GM23338 (cell line): ENCODE measurements around the gene S1PR3. TPM values are rescaled to one million over a fixed set of nuclear protein-coding genes. Genes with fewer than 3 reads are reported as not detected.

Experiments
- ATAC-seq: fragments of 200-7000 bp; cut with Tn5 transposase; 3 replicates; pipeline ENCODE4 v1.9.1; 2020
- DNase-seq: peaks from one replicate; pipeline ENCODE4 v3.0.0-alpha.2; 2015; ENCODE audit warnings: low spot score
- H2AFZ ChIP-seq: fragments of 200-600 bp; sonication (generic); 2 replicates; pipeline ENCODE4 v1.8.0; 2016; ENCODE audit warnings: antibody characterized with exemption, mild to moderate bottlenecking, moderate library complexity
- H3F3A ChIP-seq: fragments of 200-600 bp; sonication (generic); replicated peaks from 2 replicates; pipeline ENCODE4 v1.8.0; 2017; ENCODE audit warnings: antibody characterized with exemption, mixed run types, low read depth
- H3K27ac ChIP-seq: fragments of 200-600 bp; sonication (generic); 2 replicates; pipeline ENCODE4 v1.6.1; 2016; ENCODE audit warnings: low read depth
- H3K27me3 ChIP-seq: fragments of 200-600 bp; sonication (generic); 2 replicates; pipeline ENCODE4 v1.8.0; 2016; ENCODE audit warnings: mild to moderate bottlenecking, mixed run types, moderate library complexity; ENCODE audit not compliant: insufficient read depth
- H3K36me3 ChIP-seq: fragments of 200-600 bp; sonication (generic); 2 replicates; pipeline ENCODE4 v1.8.0; 2016; ENCODE audit warnings: mild to moderate bottlenecking; ENCODE audit not compliant: insufficient read depth
- H3K4me1 ChIP-seq: fragments of 200-600 bp; sonication (generic); 2 replicates; pipeline ENCODE4 v1.8.0; 2016; ENCODE audit warnings: mild to moderate bottlenecking, moderate library complexity; ENCODE audit not compliant: insufficient read depth
- H3K4me2 ChIP-seq: fragments of 200-600 bp; sonication (generic); 2 replicates; pipeline ENCODE4 v1.7.1; 2017; ENCODE audit warnings: mixed run types
- H3K4me3 ChIP-seq: fragments of 200-600 bp; sonication (generic); 2 replicates; pipeline ENCODE4 v1.6.1; 2016; ENCODE audit warnings: mixed run types
- H3K79me2 ChIP-seq: fragments of 200-600 bp; sonication (generic); replicated peaks from 2 replicates; pipeline ENCODE4 v1.8.0; 2017; ENCODE audit warnings: mild to moderate bottlenecking; ENCODE audit not compliant: insufficient read depth
- H3K9me2 ChIP-seq: fragments of 200-600 bp; sonication (generic); 2 replicates; pipeline ENCODE4 v1.8.0; 2017; ENCODE audit not compliant: insufficient read depth
- H4K20me1 ChIP-seq: fragments of 200-600 bp; sonication (generic); replicated peaks from 2 replicates; pipeline ENCODE4 v1.8.0; 2017; ENCODE audit warnings: mild to moderate bottlenecking; ENCODE audit not compliant: insufficient read depth
- H3K27ac Mint-ChIP-seq: 2 replicates; pipeline ENCODE4 v1.8.0; 2020; ENCODE audit warnings: inconsistent platforms, mild to moderate bottlenecking, moderate library complexity, mixed read lengths
- H3K27me3 Mint-ChIP-seq: 3 replicates; pipeline ENCODE4 v1.8.0; 2022; ENCODE audit warnings: low read depth, mild to moderate bottlenecking, moderate library complexity, mixed read lengths, inconsistent platforms; ENCODE audit not compliant: insufficient read depth, poor library complexity
- H3K36me3 Mint-ChIP-seq: 3 replicates; pipeline ENCODE4 v1.8.0; 2021; ENCODE audit warnings: low read depth, mild to moderate bottlenecking, inconsistent platforms, moderate library complexity, mixed read lengths
- H3K4me1 Mint-ChIP-seq: 3 replicates; pipeline ENCODE4 v1.8.0; 2020; ENCODE audit warnings: mild to moderate bottlenecking, inconsistent platforms, mixed read lengths
- H3K4me3 Mint-ChIP-seq: 3 replicates; pipeline ENCODE4 v1.8.0; 2021; ENCODE audit warnings: moderate library complexity, mild to moderate bottlenecking, inconsistent platforms, mixed read lengths
- H3K9me3 Mint-ChIP-seq: 3 replicates; pipeline ENCODE4 v1.8.0; 2020; ENCODE audit warnings: moderate library complexity, mild to moderate bottlenecking, inconsistent platforms, mixed read lengths
- CTCF ChIP-seq, 2 experiments: fragments of 200-600 bp in 1 of 2; sonication (generic) in 1 of 2; conservative IDR thresholded peaks; 2 replicates each; pipeline versions ENCODE4 v1.5.1 to v1.6.1; 2016 to 2017; ENCODE audit warnings: antibody characterized with exemption in 2 of 2, low read depth in 2 of 2, mild to moderate bottlenecking in 2 of 2, moderate library complexity in 1 of 2
- EZH2 ChIP-seq: fragments of 200-600 bp; sonication (generic); IDR thresholded peaks from one replicate; pipeline ENCODE4 v1.8.0; 2017; ENCODE audit warnings: antibody characterized with exemption, mild to moderate bottlenecking, low read depth; ENCODE audit not compliant: unreplicated experiment
- JUNB ChIP-seq: IDR thresholded peaks from one replicate; pipeline ENCODE4 v1.6.1; 2016; ENCODE audit warnings: antibody characterized with exemption; ENCODE audit not compliant: unreplicated experiment
- NANOG ChIP-seq: IDR thresholded peaks from 2 replicates; pipeline ENCODE4 v1.6.1; 2016; ENCODE audit warnings: antibody characterized with exemption, borderline replicate concordance
- ZNF331 ChIP-seq: fragments of 250-450 bp; sonication (Bioruptor Pico); IDR thresholded peaks from 2 replicates; pipeline ENCODE4 v1.5.0; 2020; ENCODE audit warnings: low read depth, mild to moderate bottlenecking, moderate library complexity
- polyA plus RNA-seq: library from polyadenylated mRNA; unstranded; fragments of >200 nt; fragmentation: Nextera tagmentation; extraction: Ambion mirVana; gene quantifications from 2 replicates; pipeline ENCODE4 v1.2.1, GENCODE V29; 2016
- total RNA-seq: library from RNA; depleted of rRNA; stranded (reverse); fragments of >200 nt; shearing (Covaris generic); gene quantifications from 2 replicates; pipeline ENCODE4 v1.2.3, GENCODE V29; 2014
- TF ChIP-seq, protein P1 (sequence below): IDR thresholded peaks from one replicate; pipeline ENCODE4 v1.6.1; 2018; ENCODE audit warnings: antibody characterized with exemption; ENCODE audit not compliant: unreplicated experiment
- TF ChIP-seq, protein P2 (sequence below): IDR thresholded peaks from 2 replicates; pipeline ENCODE4 v1.6.1; 2016; ENCODE audit warnings: antibody characterized with exemption
- TF ChIP-seq, protein P3 (sequence below): fragments of 250-450 bp; sonication (Bioruptor Pico); IDR thresholded peaks from 2 replicates; pipeline ENCODE4 v1.5.0; 2020; ENCODE audit warnings: mild to moderate bottlenecking, moderate library complexity

The S1PR3 gene
- total and polyA plus RNA-seq, 2 experiments from 2014 or later: 2.1 to 7.6 TPM

DNA sequence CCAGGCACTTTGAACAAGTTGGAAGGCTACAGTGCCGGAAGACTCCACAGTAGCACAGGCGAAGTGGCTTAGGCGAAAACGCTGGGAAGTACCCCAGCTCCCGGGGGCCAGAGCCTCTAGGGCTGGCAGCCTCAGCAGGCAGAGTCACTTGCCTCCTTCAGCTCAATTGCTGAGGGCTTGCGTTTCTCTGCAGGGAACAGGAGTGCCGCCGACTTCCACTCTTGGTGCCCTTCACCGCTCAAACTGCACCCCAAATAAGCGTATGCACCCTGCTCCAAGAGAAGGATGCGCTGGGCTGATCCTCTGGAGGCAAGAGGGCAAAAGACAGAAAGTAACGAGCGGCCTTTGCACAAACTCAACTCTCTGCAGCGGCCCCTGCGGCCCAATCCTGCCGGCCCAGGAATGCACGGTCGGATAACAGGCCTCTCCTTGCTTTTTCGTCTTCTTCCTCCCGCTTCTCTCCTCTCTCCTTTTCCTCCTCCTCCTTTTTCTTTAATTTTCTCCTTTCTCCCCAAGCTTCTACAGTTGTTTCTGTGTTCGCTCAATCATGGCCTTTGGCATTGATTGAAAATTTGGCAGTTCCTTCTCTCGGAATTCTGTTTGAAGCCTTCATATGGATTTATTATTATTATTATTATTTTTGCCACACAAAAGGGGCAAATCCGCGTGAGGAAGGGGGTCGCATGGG lies 1.1 kb upstream of the S1PR3 start:
- Histone ChIP-seq H2AFZ (peak overlapping the region; percentile 84), H3K4me1 (peaks cover 32% of the 10 kb centered on the region), H3K36me3 (no peaks in the 10 kb centered on the region; the same call in 1 of the 2 replicates), H3K4me3 (peak overlapping the region; percentile 94), H3K27me3 (peaks cover 13% of the 10 kb centered on the region), H4K20me1 (peaks cover 4% of the 10 kb centered on the region; the same call in 1 of the 2 replicates), H3K27ac (peak overlapping the region; percentile 78; the same call in 1 of the 2 replicates), H3K9me2 (no peaks in the 10 kb centered on the region), H3K4me2 (peak overlapping the region; percentile 87), H3K79me2 (peaks cover 17% of the 10 kb centered on the region), H3F3A (0 out of 2 replicates have a peak, but pooled peaks cover 7% of the 10 kb centered on the region)
- DNase-seq (peak; percentile 76), ATAC-seq (peak; percentile 63)
- TF ChIP-seq NANOG: no peak
- peak in 1 of 2 experiments; percentile 2; a peak in 1 of 4 replicates for TF ChIP-seq CTCF (conservative IDR thresholded peaks at IDR 0.05; ENCODE audit: low read depth in 2 of 2)
- TF ChIP-seq, protein P1, sequence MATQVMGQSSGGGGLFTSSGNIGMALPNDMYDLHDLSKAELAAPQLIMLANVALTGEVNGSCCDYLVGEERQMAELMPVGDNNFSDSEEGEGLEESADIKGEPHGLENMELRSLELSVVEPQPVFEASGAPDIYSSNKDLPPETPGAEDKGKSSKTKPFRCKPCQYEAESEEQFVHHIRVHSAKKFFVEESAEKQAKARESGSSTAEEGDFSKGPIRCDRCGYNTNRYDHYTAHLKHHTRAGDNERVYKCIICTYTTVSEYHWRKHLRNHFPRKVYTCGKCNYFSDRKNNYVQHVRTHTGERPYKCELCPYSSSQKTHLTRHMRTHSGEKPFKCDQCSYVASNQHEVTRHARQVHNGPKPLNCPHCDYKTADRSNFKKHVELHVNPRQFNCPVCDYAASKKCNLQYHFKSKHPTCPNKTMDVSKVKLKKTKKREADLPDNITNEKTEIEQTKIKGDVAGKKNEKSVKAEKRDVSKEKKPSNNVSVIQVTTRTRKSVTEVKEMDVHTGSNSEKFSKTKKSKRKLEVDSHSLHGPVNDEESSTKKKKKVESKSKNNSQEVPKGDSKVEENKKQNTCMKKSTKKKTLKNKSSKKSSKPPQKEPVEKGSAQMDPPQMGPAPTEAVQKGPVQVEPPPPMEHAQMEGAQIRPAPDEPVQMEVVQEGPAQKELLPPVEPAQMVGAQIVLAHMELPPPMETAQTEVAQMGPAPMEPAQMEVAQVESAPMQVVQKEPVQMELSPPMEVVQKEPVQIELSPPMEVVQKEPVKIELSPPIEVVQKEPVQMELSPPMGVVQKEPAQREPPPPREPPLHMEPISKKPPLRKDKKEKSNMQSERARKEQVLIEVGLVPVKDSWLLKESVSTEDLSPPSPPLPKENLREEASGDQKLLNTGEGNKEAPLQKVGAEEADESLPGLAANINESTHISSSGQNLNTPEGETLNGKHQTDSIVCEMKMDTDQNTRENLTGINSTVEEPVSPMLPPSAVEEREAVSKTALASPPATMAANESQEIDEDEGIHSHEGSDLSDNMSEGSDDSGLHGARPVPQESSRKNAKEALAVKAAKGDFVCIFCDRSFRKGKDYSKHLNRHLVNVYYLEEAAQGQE: no peak
- TF ChIP-seq JUNB: no peak
- TF ChIP-seq ZNF331 (CRISPR knock-in tag): no peak
- TF ChIP-seq, protein P2, sequence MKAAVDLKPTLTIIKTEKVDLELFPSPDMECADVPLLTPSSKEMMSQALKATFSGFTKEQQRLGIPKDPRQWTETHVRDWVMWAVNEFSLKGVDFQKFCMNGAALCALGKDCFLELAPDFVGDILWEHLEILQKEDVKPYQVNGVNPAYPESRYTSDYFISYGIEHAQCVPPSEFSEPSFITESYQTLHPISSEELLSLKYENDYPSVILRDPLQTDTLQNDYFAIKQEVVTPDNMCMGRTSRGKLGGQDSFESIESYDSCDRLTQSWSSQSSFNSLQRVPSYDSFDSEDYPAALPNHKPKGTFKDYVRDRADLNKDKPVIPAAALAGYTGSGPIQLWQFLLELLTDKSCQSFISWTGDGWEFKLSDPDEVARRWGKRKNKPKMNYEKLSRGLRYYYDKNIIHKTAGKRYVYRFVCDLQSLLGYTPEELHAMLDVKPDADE: no peak
- TF ChIP-seq, protein P3, sequence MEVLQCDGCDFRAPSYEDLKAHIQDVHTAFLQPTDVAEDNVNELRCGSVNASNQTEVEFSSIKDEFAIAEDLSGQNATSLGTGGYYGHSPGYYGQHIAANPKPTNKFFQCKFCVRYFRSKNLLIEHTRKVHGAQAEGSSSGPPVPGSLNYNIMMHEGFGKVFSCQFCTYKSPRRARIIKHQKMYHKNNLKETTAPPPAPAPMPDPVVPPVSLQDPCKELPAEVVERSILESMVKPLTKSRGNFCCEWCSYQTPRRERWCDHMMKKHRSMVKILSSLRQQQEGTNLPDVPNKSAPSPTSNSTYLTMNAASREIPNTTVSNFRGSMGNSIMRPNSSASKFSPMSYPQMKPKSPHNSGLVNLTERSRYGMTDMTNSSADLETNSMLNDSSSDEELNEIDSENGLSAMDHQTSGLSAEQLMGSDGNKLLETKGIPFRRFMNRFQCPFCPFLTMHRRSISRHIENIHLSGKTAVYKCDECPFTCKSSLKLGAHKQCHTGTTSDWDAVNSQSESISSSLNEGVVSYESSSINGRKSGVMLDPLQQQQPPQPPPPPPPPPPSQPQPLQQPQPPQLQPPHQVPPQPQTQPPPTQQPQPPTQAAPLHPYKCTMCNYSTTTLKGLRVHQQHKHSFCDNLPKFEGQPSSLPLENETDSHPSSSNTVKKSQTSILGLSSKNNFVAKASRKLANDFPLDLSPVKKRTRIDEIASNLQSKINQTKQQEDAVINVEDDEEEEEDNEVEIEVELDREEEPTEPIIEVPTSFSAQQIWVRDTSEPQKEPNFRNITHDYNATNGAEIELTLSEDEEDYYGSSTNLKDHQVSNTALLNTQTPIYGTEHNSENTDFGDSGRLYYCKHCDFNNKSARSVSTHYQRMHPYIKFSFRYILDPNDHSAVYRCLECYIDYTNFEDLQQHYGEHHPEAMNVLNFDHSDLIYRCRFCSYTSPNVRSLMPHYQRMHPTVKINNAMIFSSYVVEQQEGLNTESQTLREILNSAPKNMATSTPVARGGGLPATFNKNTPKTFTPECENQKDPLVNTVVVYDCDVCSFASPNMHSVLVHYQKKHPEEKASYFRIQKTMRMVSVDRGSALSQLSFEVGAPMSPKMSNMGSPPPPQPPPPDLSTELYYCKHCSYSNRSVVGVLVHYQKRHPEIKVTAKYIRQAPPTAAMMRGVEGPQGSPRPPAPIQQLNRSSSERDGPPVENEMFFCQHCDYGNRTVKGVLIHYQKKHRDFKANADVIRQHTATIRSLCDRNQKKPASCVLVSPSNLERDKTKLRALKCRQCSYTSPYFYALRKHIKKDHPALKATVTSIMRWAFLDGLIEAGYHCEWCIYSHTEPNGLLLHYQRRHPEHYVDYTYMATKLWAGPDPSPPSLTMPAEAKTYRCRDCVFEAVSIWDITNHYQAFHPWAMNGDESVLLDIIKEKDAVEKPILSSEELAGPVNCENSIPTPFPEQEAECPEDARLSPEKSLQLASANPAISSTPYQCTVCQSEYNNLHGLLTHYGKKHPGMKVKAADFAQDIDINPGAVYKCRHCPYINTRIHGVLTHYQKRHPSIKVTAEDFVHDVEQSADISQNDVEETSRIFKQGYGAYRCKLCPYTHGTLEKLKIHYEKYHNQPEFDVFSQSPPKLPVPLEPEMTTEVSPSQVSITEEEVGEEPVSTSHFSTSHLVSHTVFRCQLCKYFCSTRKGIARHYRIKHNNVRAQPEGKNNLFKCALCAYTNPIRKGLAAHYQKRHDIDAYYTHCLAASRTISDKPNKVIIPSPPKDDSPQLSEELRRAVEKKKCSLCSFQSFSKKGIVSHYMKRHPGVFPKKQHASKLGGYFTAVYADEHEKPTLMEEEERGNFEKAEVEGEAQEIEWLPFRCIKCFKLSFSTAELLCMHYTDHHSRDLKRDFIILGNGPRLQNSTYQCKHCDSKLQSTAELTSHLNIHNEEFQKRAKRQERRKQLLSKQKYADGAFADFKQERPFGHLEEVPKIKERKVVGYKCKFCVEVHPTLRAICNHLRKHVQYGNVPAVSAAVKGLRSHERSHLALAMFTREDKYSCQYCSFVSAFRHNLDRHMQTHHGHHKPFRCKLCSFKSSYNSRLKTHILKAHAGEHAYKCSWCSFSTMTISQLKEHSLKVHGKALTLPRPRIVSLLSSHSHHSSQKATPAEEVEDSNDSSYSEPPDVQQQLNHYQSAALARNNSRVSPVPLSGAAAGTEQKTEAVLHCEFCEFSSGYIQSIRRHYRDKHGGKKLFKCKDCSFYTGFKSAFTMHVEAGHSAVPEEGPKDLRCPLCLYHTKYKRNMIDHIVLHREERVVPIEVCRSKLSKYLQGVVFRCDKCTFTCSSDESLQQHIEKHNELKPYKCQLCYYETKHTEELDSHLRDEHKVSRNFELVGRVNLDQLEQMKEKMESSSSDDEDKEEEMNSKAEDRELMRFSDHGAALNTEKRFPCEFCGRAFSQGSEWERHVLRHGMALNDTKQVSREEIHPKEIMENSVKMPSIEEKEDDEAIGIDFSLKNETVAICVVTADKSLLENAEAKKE (CRISPR knock-in tag): no peak
- TF ChIP-seq EZH2: no peak
- Mint-ChIP-seq H3K4me1 (peaks cover 34% of the 10 kb centered on the region), H3K4me3 (peak overlapping the region; percentile 89), H3K9me3 (0 out of 3 replicates have a peak, but pooled peaks cover 4% of the 10 kb centered on the region), H3K27me3 (peaks cover 12% of the 10 kb centered on the region), H3K36me3 (no peaks in the 10 kb centered on the region), H3K27ac (no peak overlapping the region; the same call in 1 of the 2 replicates)
